B cell (primary cell): ENCODE measurements around the gene TLE3. TPM values are rescaled to one million over a fixed set of nuclear protein-coding genes. Genes with fewer than 3 reads are reported as not detected.

Experiments used
- ATAC-seq: fragments of 200-7000 bp; cut with Tn5 transposase; one replicate; pipeline ENCODE4 v1.10.0; 2021; ENCODE audit warnings: low read depth, mild to moderate bottlenecking, moderate number of reproducible peaks, moderate library complexity
- CTCF ChIA-PET: fragments of 350-600 bp; sonication (Branson Sonifier 250); formaldehyde crosslinking; loops from one replicate; lab custom pipeline; 2021; ENCODE audit warnings: antibody characterized with exemption, inconsistent platforms; lab: Charles Lee
- POLR2A ChIA-PET: fragments of 350-600 bp; sonication (Branson Sonifier 250); formaldehyde crosslinking; loops from one replicate; lab custom pipeline; 2021; ENCODE audit warnings: antibody characterized with exemption; lab: Charles Lee
- DNase-seq: peaks from one replicate; pipeline ENCODE4 v3.0.0; 2013
- H2AFZ ChIP-seq: 2 replicates; pipeline ENCODE4 v1.6.1; 2012; ENCODE audit warnings: mild to moderate bottlenecking, low read depth, low read length; ENCODE audit not compliant: insufficient read depth, poor library complexity, severe bottlenecking
- H3K27ac ChIP-seq, 2 donors: 1 replicate in 1 of 2; 2 replicates in 1 of 2; pipeline ENCODE4 v1.5.1; 2012 to 2013; ENCODE audit warnings: low read length in 2 of 2, mild to moderate bottlenecking in 2 of 2, moderate library complexity in 1 of 2
- H3K27me3 ChIP-seq, 4 experiments: fragments of 200-600 bp in 1 of 4; sonication (generic) in 1 of 4; replicated peaks in 1 of 4; 1 replicate in 2 of 4; 2 replicates in 2 of 4; pipeline versions ENCODE4 v1.6.1 to v1.7.0; 2013 to 2016; ENCODE audit warnings: low read length in 3 of 4, mild to moderate bottlenecking in 2 of 4, mixed read lengths in 1 of 4, moderate library complexity in 1 of 4; ENCODE audit not compliant: insufficient read depth in 4 of 4, control insufficient read depth in 3 of 4; ENCODE audit errors: control extremely low read depth in 1 of 4
- H3K36me3 ChIP-seq, 2 experiments: replicated peaks in 1 of 2; 1 replicate in 1 of 2; 2 replicates in 1 of 2; pipeline versions ENCODE4 v1.6.1 to v1.7.1; 2013; ENCODE audit warnings: low read length in 1 of 2; ENCODE audit not compliant: insufficient read depth in 2 of 2, control insufficient read depth in 1 of 2; ENCODE audit errors: control extremely low read depth in 1 of 2, extremely low read depth in 1 of 2
- H3K4me1 ChIP-seq, 2 donors: fragments of 200-600 bp in 1 of 2; sonication (generic) in 1 of 2; 1 replicate in 1 of 2; 2 replicates in 1 of 2; pipeline versions ENCODE4 v1.5.1 to v1.6.1; 2013 to 2017; ENCODE audit warnings: low read length in 2 of 2; ENCODE audit not compliant: control insufficient read depth in 2 of 2, insufficient read depth in 2 of 2
- H3K4me2 ChIP-seq: replicated peaks from 2 replicates; pipeline ENCODE3; 2012; ENCODE audit warnings: mild to moderate bottlenecking, low read depth, low read length; ENCODE audit not compliant: poor library complexity, severe bottlenecking
- H3K4me3 ChIP-seq, 5 experiments: fragments of 200-600 bp in 1 of 5; sonication (generic) in 1 of 5; 1 replicate in 3 of 5; 2 replicates in 2 of 5; pipeline versions ENCODE4 v1.5.1 to v1.7.0; 2011 to 2016; ENCODE audit warnings: low read length in 4 of 5, mild to moderate bottlenecking in 4 of 5, low read depth in 2 of 5, control low read depth in 1 of 5, moderate library complexity in 1 of 5; ENCODE audit not compliant: insufficient read depth in 1 of 5; ENCODE audit errors: control extremely low read depth in 1 of 5, extremely low read depth in 1 of 5
- H3K79me2 ChIP-seq: fragments of 200-600 bp; sonication (generic); one replicate; pipeline ENCODE4 v1.6.0; 2016; ENCODE audit warnings: low read length; ENCODE audit not compliant: control insufficient read depth, insufficient read depth
- H3K9ac ChIP-seq: fragments of 200-600 bp; sonication (generic); 2 replicates; pipeline ENCODE4 v1.6.1; 2017; ENCODE audit warnings: mild to moderate bottlenecking, low read length, moderate library complexity
- H3K9me3 ChIP-seq, 3 donors: one replicate each; pipeline versions ENCODE4 v1.6.1 to v1.7.1; 2013; ENCODE audit warnings: low read length in 2 of 3; ENCODE audit not compliant: control insufficient read depth in 2 of 3, insufficient read depth in 1 of 3; ENCODE audit errors: control extremely low read depth in 1 of 3
- H4K20me1 ChIP-seq: 2 replicates; pipeline ENCODE4 v1.6.0; 2012; ENCODE audit warnings: mild to moderate bottlenecking, low read length; ENCODE audit not compliant: insufficient read depth, control insufficient read depth, poor library complexity, severe bottlenecking
- H3K27ac Mint-ChIP-seq: one replicate; pipeline ENCODE4 v1.8.0; 2021; ENCODE audit warnings: mixed read lengths
- H3K27me3 Mint-ChIP-seq: one replicate; pipeline ENCODE4 v1.8.0; 2021; ENCODE audit warnings: mixed read lengths
- H3K4me1 Mint-ChIP-seq: one replicate; pipeline ENCODE4 v1.8.0; 2021; ENCODE audit warnings: mixed read lengths
- H3K4me3 Mint-ChIP-seq: one replicate; pipeline ENCODE4 v1.8.0; 2021; ENCODE audit warnings: mixed read lengths
- H3K9me3 Mint-ChIP-seq: one replicate; pipeline ENCODE4 v1.8.0; 2022; ENCODE audit warnings: mixed read lengths; ENCODE audit not compliant: insufficient read depth
- CTCF ChIP-seq: fragments of 200-600 bp; IDR thresholded peaks from one replicate; pipeline ENCODE4 v1.8.0; 2022; ENCODE audit warnings: antibody characterized with exemption, mild to moderate bottlenecking
- EZH2 ChIP-seq: IDR thresholded peaks from 2 replicates; pipeline ENCODE4 v1.6.1; 2012; ENCODE audit warnings: borderline replicate concordance, low read depth, mild to moderate bottlenecking, moderate library complexity, low read length; ENCODE audit not compliant: insufficient read depth, poor library complexity, severe bottlenecking
- WGBS: methylation state at CpG from one replicate; pipeline ENCODE4 v1.1.5; 2013; ENCODE audit warnings: missing lambda C conversion rate; ENCODE audit not compliant: insufficient coverage; 5-methylcytosine and 5-hydroxymethylcytosine counted together
- intact Hi-C: fragments of 100-400 bp; cut with micrococcal nuclease; formaldehyde crosslinking; loops from one replicate; pipeline ENCODE4 v1.10.0; 2022
- polyA plus RNA-seq: library from polyadenylated mRNA; depleted of rRNA; stranded (reverse); fragments of >200 nt; gene quantifications from 2 replicates; pipeline ENCODE4 v1.2.3, GENCODE V29; 2012
- total RNA-seq, 2 donors: library from RNA; stranded (reverse); fragments of 120-200 nt in 1 of 2; gene quantifications; 1 replicate in 1 of 2; 2 replicates in 1 of 2; pipeline versions ENCODE4 v1.2.3 to v1.2.4, GENCODE V29; 2013 to 2022

The TLE3 gene
- total and polyA plus RNA-seq, 2 donors (not counting 1 experiment from before 2014, with no cell fraction given) = 187 to 278 TPM

GRCh38 chr15:70128414-70129140, 30.9 kb upstream of the TLE3 start:
- H3K27ac ChIP-seq = no peak overlapping the region
- intact Hi-C loops = no loop called here
- DNase-seq = no peak
- no peak overlapping the region for H3K27ac Mint-ChIP-seq
- peaks cover 0 to 6% (median 0%) of the 10 kb centered on the region in 3 donors for H3K9me3 ChIP-seq
- H3K36me3 ChIP-seq = no peaks in the 10 kb centered on the region
- H2AFZ ChIP-seq = no peak overlapping the region
- H3K4me3 ChIP-seq = no peak overlapping the region
- H3K9me3 Mint-ChIP-seq = no peaks in the 10 kb centered on the region
- no peak for TF ChIP-seq CTCF
- no peak for TF ChIP-seq EZH2
- CTCF ChIA-PET = no interaction called here
- H3K27me3 ChIP-seq = peaks cover 0 to 13% (median 5%) of the 10 kb centered on the region in 4 experiments
- H3K9ac ChIP-seq = no peak overlapping the region
- H3K4me1 Mint-ChIP-seq = peaks cover 3% of the 10 kb centered on the region
- no peak overlapping the region for H3K4me3 Mint-ChIP-seq
- POLR2A ChIA-PET = no interaction called here
- H3K79me2 ChIP-seq = no peaks in the 10 kb centered on the region
- 83% methylated on average over 3 of the region's 4 CpGs for WGBS
- H3K4me2 ChIP-seq = no peak overlapping the region
- H3K4me1 ChIP-seq = no peaks in the 10 kb centered on the region
- H3K27me3 Mint-ChIP-seq = peaks cover 27% of the 10 kb centered on the region
- no peaks in the 10 kb centered on the region for H4K20me1 ChIP-seq
- ATAC-seq = no peak

GRCh38 chr15:70127770-70128413, 30.2 kb upstream of the TLE3 start:
- peaks cover 27% of the 10 kb centered on the region for H3K27me3 Mint-ChIP-seq
- DNase-seq (no peak), ATAC-seq (no peak)
- intact Hi-C loops = no loop called here
- H4K20me1 ChIP-seq = no peaks in the 10 kb centered on the region
- no CpG with 5 or more reads among the region's 3 CpGs for WGBS
- peaks cover 0 to 6% (median 0%) of the 10 kb centered on the region in 3 donors for H3K9me3 ChIP-seq
- H3K4me2 ChIP-seq = no peak overlapping the region
- H3K4me1 ChIP-seq = no peaks in the 10 kb centered on the region
- no peaks in the 10 kb centered on the region for H3K36me3 ChIP-seq
- peaks cover 0 to 13% (median 5%) of the 10 kb centered on the region in 4 experiments for H3K27me3 ChIP-seq
- H3K27ac ChIP-seq = no peak overlapping the region
- TF ChIP-seq EZH2 (no peak), CTCF (no peak)
- H3K4me3 ChIP-seq = no peak overlapping the region
- no peak overlapping the region for H3K4me3 Mint-ChIP-seq
- H3K27ac Mint-ChIP-seq = no peak overlapping the region
- H3K79me2 ChIP-seq = no peaks in the 10 kb centered on the region
- H3K4me1 Mint-ChIP-seq = peaks cover 3% of the 10 kb centered on the region
- no peak overlapping the region for H2AFZ ChIP-seq
- ChIA-PET CTCF (no interaction called here), POLR2A (no interaction called here)
- no peaks in the 10 kb centered on the region for H3K9me3 Mint-ChIP-seq
- no peak overlapping the region for H3K9ac ChIP-seq
